Measurements from ENCODE around the gene EMILIN2.

- no peak for TF ChIP-seq CTCF (IDR thresholded peaks at IDR 0.05; ENCODE audit: poor library complexity)
- no peak for TF ChIP-seq EZH2 (IDR thresholded peaks at IDR 0.05; ENCODE audit: borderline replicate concordance)
Observed at GRCh38 chr18:2926528-2926927, 79.7 kb downstream of the EMILIN2 start.
